22Rv1 (cell line): Measurements from ENCODE around the gene PABPC1L2A.

Experiments
- ZFX ChIP-seq: fragments of 450-650 bp; IDR thresholded peaks from 2 replicates; pipeline ENCODE4 v1.6.1; 2017; ENCODE audit warnings: antibody characterized with exemption, borderline replicate concordance
- TF ChIP-seq, protein P1 (sequence below): fragments of 450-650 bp; IDR thresholded peaks from 2 replicates; pipeline ENCODE4 v1.5.1; 2017; ENCODE audit warnings: mild to moderate bottlenecking

DNA sequence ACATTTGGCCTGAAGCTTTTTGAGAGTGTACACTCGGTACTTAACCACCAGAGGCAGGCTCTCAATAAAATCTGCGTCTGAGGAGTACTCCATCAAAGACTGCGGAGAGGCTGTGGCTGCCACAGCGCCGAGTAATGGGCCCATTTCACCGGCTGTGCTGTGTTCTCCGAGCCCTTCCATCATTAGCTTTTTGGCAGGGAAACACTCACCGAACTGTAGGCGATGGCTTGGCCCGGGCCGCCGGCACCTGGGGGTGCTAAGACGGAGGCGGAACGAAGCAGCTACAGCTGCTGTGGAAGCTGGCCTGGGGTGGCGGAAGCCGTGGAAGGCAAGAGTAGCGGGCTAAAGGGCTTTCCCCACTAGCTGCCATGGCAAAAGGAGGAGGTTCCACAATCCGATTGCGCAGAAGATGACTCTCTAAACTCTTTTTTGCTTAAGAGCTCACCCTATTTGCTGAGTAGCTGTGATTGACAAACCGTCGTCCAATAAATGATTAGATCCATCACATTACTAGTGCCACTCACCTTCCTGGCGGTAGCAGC is 48.5 kb upstream of the PABPC1L2A start:
- TF ChIP-seq, protein P1, sequence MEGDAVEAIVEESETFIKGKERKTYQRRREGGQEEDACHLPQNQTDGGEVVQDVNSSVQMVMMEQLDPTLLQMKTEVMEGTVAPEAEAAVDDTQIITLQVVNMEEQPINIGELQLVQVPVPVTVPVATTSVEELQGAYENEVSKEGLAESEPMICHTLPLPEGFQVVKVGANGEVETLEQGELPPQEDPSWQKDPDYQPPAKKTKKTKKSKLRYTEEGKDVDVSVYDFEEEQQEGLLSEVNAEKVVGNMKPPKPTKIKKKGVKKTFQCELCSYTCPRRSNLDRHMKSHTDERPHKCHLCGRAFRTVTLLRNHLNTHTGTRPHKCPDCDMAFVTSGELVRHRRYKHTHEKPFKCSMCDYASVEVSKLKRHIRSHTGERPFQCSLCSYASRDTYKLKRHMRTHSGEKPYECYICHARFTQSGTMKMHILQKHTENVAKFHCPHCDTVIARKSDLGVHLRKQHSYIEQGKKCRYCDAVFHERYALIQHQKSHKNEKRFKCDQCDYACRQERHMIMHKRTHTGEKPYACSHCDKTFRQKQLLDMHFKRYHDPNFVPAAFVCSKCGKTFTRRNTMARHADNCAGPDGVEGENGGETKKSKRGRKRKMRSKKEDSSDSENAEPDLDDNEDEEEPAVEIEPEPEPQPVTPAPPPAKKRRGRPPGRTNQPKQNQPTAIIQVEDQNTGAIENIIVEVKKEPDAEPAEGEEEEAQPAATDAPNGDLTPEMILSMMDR = peak; percentile 38
- no peak for TF ChIP-seq ZFX
